GM12874 (cell line): Measurements from ENCODE around the gene LHPP.

ENCODE experiments used
- CTCF ChIP-seq: IDR thresholded peaks from 2 replicates; pipeline ENCODE4 v1.5.1; 2011; ENCODE audit warnings: low read depth, mild to moderate bottlenecking, control low read depth, low read length, moderate library complexity; ENCODE audit not compliant: insufficient read depth

The LHPP gene

GRCh38 chr10:124619195-124619594 lies 157.6 kb downstream of the LHPP start:
- TF ChIP-seq CTCF, result no peak

- no peak for TF ChIP-seq CTCF
These were observed 158.3 kb downstream of the LHPP start for GRCh38 chr10:124619802-124620490.

- no peak for TF ChIP-seq CTCF
These were observed 160.0 kb downstream of the LHPP start for GRCh38 chr10:124621637-124622036.

GRCh38 chr10:124622158-124622557 lies 160.5 kb downstream of the LHPP start:
- no peak for TF ChIP-seq CTCF

- no peak for TF ChIP-seq CTCF
These were observed 161.4 kb downstream of the LHPP start for GRCh38 chr10:124622866-124623536.

GRCh38 chr10:124624006-124624405 lies 162.4 kb downstream of the LHPP start:
- no peak for TF ChIP-seq CTCF

- no peak for TF ChIP-seq CTCF
These were observed 162.8 kb downstream of the LHPP start for GRCh38 chr10:124624466-124624865.
